Nucleus accumbens (tissue), 56 donors: ENCODE data around the gene RFX3.

Source experiments
- DNase-seq, 56 donors: peaks; one replicate each; lab custom pipeline; 2025; lab: John Stamatoyannopoulos, UW

The RFX3 gene

GRCh38 chr9:3173374-3173773, 352.4 kb downstream of the RFX3 start:
- no peak for DNase-seq

GRCh38 chr9:3170819-3171218, 355.0 kb downstream of the RFX3 start:
- DNase-seq: no peak
